Neural cell (in vitro differentiated cells): ENCODE data around the gene RPL27.

ENCODE experiments used
- EP300 ChIP-seq: fragments of 450-650 bp; conservative IDR thresholded peaks from 2 replicates; pipeline ENCODE4 v1.6.1; 2014; ENCODE audit warnings: antibody characterized with exemption, mild to moderate bottlenecking, moderate library complexity; ENCODE audit not compliant: poor library complexity, severe bottlenecking
- EZH2 ChIP-seq: fragments of 200-600, 300-800 bp; shearing (Covaris generic), sonication (generic); IDR thresholded peaks from 2 replicates; pipeline ENCODE4 v1.6.1; 2014; ENCODE audit warnings: antibody characterized with exemption, low read length, borderline replicate concordance, mild to moderate bottlenecking; ENCODE audit not compliant: insufficient read depth, poor library complexity, severe bottlenecking
- TF ChIP-seq, protein P1 (sequence below): fragments of 450-650 bp; IDR thresholded peaks from 2 replicates; pipeline ENCODE4 v1.5.1; 2014; ENCODE audit warnings: antibody characterized with exemption, mild to moderate bottlenecking, moderate library complexity; ENCODE audit not compliant: poor library complexity, severe bottlenecking

GRCh38 chr17:43020030-43020621, 21.9 kb downstream of the RPL27 start:
- TF ChIP-seq, protein P1, sequence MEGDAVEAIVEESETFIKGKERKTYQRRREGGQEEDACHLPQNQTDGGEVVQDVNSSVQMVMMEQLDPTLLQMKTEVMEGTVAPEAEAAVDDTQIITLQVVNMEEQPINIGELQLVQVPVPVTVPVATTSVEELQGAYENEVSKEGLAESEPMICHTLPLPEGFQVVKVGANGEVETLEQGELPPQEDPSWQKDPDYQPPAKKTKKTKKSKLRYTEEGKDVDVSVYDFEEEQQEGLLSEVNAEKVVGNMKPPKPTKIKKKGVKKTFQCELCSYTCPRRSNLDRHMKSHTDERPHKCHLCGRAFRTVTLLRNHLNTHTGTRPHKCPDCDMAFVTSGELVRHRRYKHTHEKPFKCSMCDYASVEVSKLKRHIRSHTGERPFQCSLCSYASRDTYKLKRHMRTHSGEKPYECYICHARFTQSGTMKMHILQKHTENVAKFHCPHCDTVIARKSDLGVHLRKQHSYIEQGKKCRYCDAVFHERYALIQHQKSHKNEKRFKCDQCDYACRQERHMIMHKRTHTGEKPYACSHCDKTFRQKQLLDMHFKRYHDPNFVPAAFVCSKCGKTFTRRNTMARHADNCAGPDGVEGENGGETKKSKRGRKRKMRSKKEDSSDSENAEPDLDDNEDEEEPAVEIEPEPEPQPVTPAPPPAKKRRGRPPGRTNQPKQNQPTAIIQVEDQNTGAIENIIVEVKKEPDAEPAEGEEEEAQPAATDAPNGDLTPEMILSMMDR, result no peak
- TF ChIP-seq EZH2 (no peak), EP300 (no peak)
